Keratinocyte (primary cell): ENCODE data around the gene TMEM244. TPM values are rescaled to one million over a fixed set of nuclear protein-coding genes. Genes with fewer than 3 reads are reported as not detected.
A peak's percentile ranks its signal among the peaks of the same experiment; 100 is the strongest.

Experiments
- DNase-seq: peaks from one replicate; pipeline ENCODE4 v3.0.0-alpha.2; 2011; ENCODE audit warnings: low read depth, missing footprints, low spot score
- FAIRE-seq: peaks from 2 replicates; lab custom pipeline; 2011; peaks lifted over from hg19 to GRCh38; lab: Jason Lieb, UNC
- H2AFZ ChIP-seq: 2 replicates; pipeline ENCODE4 v1.6.0; 2012; ENCODE audit warnings: low read length, control low read depth, inconsistent platforms; ENCODE audit not compliant: control insufficient read depth
- H3K27ac ChIP-seq: 2 replicates; pipeline ENCODE4 v1.5.1; 2011; ENCODE audit warnings: low read length; ENCODE audit not compliant: control insufficient read depth, insufficient read depth
- H3K27me3 ChIP-seq: 3 replicates; pipeline ENCODE4 v1.6.0; 2011; ENCODE audit warnings: low read length; ENCODE audit not compliant: control insufficient read depth, insufficient read depth; ENCODE audit errors: extremely low read depth
- H3K36me3 ChIP-seq, 2 experiments: 2 replicates in 1 of 2; 3 replicates in 1 of 2; pipeline ENCODE4 v1.5.1; 2011; ENCODE audit warnings: low read length in 2 of 2, mild to moderate bottlenecking in 1 of 2; ENCODE audit not compliant: control insufficient read depth in 2 of 2, insufficient read depth in 2 of 2; ENCODE audit errors: extremely low read depth in 1 of 2
- H3K4me1 ChIP-seq: 3 replicates; pipeline ENCODE4 v1.5.1; 2011; ENCODE audit warnings: low read length; ENCODE audit not compliant: control insufficient read depth, insufficient read depth; ENCODE audit errors: extremely low read depth
- H3K4me2 ChIP-seq: 3 replicates; pipeline ENCODE4 v1.6.0; 2011; ENCODE audit warnings: low read depth, low read length; ENCODE audit not compliant: control insufficient read depth, insufficient read depth; ENCODE audit errors: extremely low read depth
- H3K4me3 ChIP-seq, 3 experiments: fragments of 200-600 bp in 1 of 3; sonication (generic) in 1 of 3; 2 replicates in 2 of 3; 3 replicates in 1 of 3; pipeline ENCODE4 v1.5.1; 2011 to 2016; ENCODE audit warnings: low read length in 3 of 3, mild to moderate bottlenecking in 3 of 3, control low read depth in 2 of 3, inconsistent platforms in 1 of 3, low read depth in 1 of 3, mixed read lengths in 1 of 3, mixed run types in 1 of 3, moderate library complexity in 1 of 3; ENCODE audit not compliant: control insufficient read depth in 2 of 3, insufficient read depth in 2 of 3; ENCODE audit errors: extremely low read depth in 1 of 3
- H3K79me2 ChIP-seq: 2 replicates; pipeline ENCODE4 v1.6.0; 2012; ENCODE audit warnings: low read length; ENCODE audit not compliant: control insufficient read depth, insufficient read depth
- H3K9ac ChIP-seq: 3 replicates; pipeline ENCODE4 v1.6.0; 2011; ENCODE audit warnings: low read length; ENCODE audit not compliant: control insufficient read depth, insufficient read depth; ENCODE audit errors: extremely low read depth
- H3K9me1 ChIP-seq: 3 replicates; pipeline ENCODE4 v1.6.0; 2011; ENCODE audit warnings: low read length; ENCODE audit not compliant: control insufficient read depth, insufficient read depth; ENCODE audit errors: extremely low read depth
- H3K9me3 ChIP-seq: 2 replicates; pipeline ENCODE4 v1.5.1; 2012; ENCODE audit warnings: low read depth, low read length; ENCODE audit not compliant: control insufficient read depth
- H4K20me1 ChIP-seq: 3 replicates; pipeline ENCODE4 v1.6.0; 2011; ENCODE audit warnings: low read length; ENCODE audit not compliant: control insufficient read depth, insufficient read depth; ENCODE audit errors: extremely low read depth
- EZH2 ChIP-seq: IDR thresholded peaks from one replicate; pipeline ENCODE4 v1.6.1; 2012; ENCODE audit warnings: inconsistent platforms, mild to moderate bottlenecking, low read length, moderate library complexity
- dilution Hi-C: fragments of 300-500 bp; cut with MboI; formaldehyde crosslinking; loops from one replicate; pipeline ENCODE4 v1.7.0; 2020; ENCODE audit warnings: low sequenced_read_pairs; ENCODE audit not compliant: extremely low pct_ligation_motif_present
- polyA minus RNA-seq, 3 experiments: library from RNA; depleted of rRNA, polyadenylated mRNA; stranded (reverse); fragments of >200 nt; gene quantifications; 1 replicate in 1 of 3; 2 replicates in 1 of 3; 3 replicates in 1 of 3; pipeline ENCODE4 v1.2.3, GENCODE V29; 2011
- polyA plus RNA-seq, 5 experiments: library from polyadenylated mRNA; depleted of rRNA in 3 of 5; stranded (reverse) in 3 of 5; stranded (forward) in 1 of 5; unstranded in 1 of 5; fragments of >200 nt; gene quantifications; 1 replicate in 1 of 5; 2 replicates in 3 of 5; 3 replicates in 1 of 5; pipeline versions ENCODE4 v1.2.1 to v1.2.3, GENCODE V29; 2011 to 2012; ENCODE audit warnings: missing spikeins in 2 of 5, low read depth in 1 of 5, low replicate concordance in 1 of 5
- TF ChIP-seq, protein P1 (sequence below), 3 experiments: IDR thresholded peaks in 1 of 3; conservative IDR thresholded peaks in 1 of 3; optimal IDR thresholded peaks in 1 of 3; 2 replicates in 2 of 3; 3 replicates in 1 of 3; pipeline versions ENCODE3 to v1.5.1; 2011; ENCODE audit warnings: low read length in 3 of 3, mild to moderate bottlenecking in 3 of 3, moderate library complexity in 2 of 3, control low read depth in 1 of 3, inconsistent platforms in 1 of 3; ENCODE audit not compliant: insufficient read depth in 2 of 3; ENCODE audit errors: extremely low read depth in 1 of 3

Gene TMEM244, protein sequence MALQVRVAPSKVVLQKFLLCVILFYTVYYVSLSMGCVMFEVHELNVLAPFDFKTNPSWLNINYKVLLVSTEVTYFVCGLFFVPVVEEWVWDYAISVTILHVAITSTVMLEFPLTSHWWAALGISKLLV
- polyA plus RNA-seq = 0.12 TPM in 1 of 3 replicates, not detected in the others
- polyA plus RNA-seq (2011; ENCODE audit: low read depth) = not detected
- polyA plus RNA-seq (2011; cell fraction: cytosol; rRNA removed) = not detected in 2 replicates
- not detected in 2 replicates for polyA plus RNA-seq (2011; cell fraction: nucleus; rRNA removed)
- not detected in 2 replicates for polyA plus RNA-seq (2012; ENCODE audit: low replicate concordance)
- not detected in 3 replicates for polyA minus RNA-seq
- polyA minus RNA-seq (2011; cell fraction: cytosol; rRNA and poly(A)+ RNA removed) = not detected
- not detected in 2 replicates for polyA minus RNA-seq (2011; cell fraction: nucleus; rRNA and poly(A)+ RNA removed)

GRCh38 chr6:129860908-129861665 lies at the start of gene TMEM244:
TMEM244 (minus strand) TSS chr6:129861315; CDS start chr6:129861188, 127 bp downstream.
- Histone ChIP-seq H3K79me2 (no peaks in the 10 kb centered on the region), H3K27ac (no peak within 1 kb of the TSS), H3K9me3 (no peaks in the 10 kb centered on the region), H3K4me2 (peak within 1 kb of the TSS; percentile 67), H3K36me3 (no peaks in the 10 kb centered on the region), H3K4me3 (peak within 1 kb of the TSS in 1 of 3 experiments; percentile 21), H3K27me3 (no peaks in the 10 kb centered on the region), H3K9me1 (no peaks in the 10 kb centered on the region), H3K9ac (no peak within 1 kb of the TSS), H2AFZ (peak within 1 kb of the TSS; percentile 30), H4K20me1 (no peaks in the 10 kb centered on the region), H3K4me1 (peaks cover 23% of the 10 kb centered on the region)
- dilution Hi-C loops = no loop called here
- FAIRE-seq (peak; percentile 41), DNase-seq (no peak)
- TF ChIP-seq EZH2 = no peak
- TF ChIP-seq, protein P1, sequence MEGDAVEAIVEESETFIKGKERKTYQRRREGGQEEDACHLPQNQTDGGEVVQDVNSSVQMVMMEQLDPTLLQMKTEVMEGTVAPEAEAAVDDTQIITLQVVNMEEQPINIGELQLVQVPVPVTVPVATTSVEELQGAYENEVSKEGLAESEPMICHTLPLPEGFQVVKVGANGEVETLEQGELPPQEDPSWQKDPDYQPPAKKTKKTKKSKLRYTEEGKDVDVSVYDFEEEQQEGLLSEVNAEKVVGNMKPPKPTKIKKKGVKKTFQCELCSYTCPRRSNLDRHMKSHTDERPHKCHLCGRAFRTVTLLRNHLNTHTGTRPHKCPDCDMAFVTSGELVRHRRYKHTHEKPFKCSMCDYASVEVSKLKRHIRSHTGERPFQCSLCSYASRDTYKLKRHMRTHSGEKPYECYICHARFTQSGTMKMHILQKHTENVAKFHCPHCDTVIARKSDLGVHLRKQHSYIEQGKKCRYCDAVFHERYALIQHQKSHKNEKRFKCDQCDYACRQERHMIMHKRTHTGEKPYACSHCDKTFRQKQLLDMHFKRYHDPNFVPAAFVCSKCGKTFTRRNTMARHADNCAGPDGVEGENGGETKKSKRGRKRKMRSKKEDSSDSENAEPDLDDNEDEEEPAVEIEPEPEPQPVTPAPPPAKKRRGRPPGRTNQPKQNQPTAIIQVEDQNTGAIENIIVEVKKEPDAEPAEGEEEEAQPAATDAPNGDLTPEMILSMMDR (optimal IDR thresholded peaks at IDR 0.05 in 1 of 3, IDR thresholded peaks at IDR 0.05 in 1 of 3, conservative IDR thresholded peaks at IDR 0.05 in 1 of 3; ENCODE audit: extremely low read depth in 1 of 3, insufficient read depth in 2 of 3, low read length in 3 of 3) = no peak

DNA sequence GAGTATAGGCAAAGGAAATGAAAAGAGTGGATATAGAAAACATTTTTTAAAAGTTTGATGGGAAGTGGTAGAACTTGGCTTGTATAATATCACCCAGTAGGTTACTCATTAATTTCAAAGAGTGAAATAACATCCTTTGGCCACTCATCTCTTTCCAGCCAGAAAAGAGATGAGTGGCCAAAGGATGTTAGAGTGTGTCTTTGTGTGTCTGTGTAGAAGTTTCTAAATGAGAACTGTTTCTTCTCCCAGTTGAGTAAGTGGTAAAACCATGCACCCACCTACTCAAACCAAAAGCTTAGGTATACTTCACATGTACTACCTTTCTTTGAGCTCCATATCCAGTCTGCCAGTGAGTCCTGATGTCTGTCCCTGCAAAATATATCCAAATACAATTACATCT lies 47.7 kb upstream of the TMEM244 start:
- no peaks in the 10 kb centered on the region for H4K20me1 ChIP-seq
- peaks cover 2% of the 10 kb centered on the region for H3K4me1 ChIP-seq
- H3K9me1 ChIP-seq = no peaks in the 10 kb centered on the region
- TF ChIP-seq, protein P1 (optimal IDR thresholded peaks at IDR 0.05 in 1 of 3, IDR thresholded peaks at IDR 0.05 in 1 of 3, conservative IDR thresholded peaks at IDR 0.05 in 1 of 3; ENCODE audit: extremely low read depth in 1 of 3, insufficient read depth in 2 of 3, low read length in 3 of 3) = no peak
- TF ChIP-seq EZH2 = no peak
- H3K27me3 ChIP-seq = no peaks in the 10 kb centered on the region
- H3K4me2 ChIP-seq = no peak overlapping the region
- FAIRE-seq (no peak), DNase-seq (no peak)
- H3K9me3 ChIP-seq = no peaks in the 10 kb centered on the region
- no peak overlapping the region for H3K9ac ChIP-seq
- no peak overlapping the region for H3K27ac ChIP-seq
- no peak overlapping the region for H2AFZ ChIP-seq
- no peak overlapping the region for H3K4me3 ChIP-seq
- H3K36me3 ChIP-seq = no peaks in the 10 kb centered on the region
- dilution Hi-C loops = no loop called here
- H3K79me2 ChIP-seq = no peaks in the 10 kb centered on the region
